Fibroblast of skin of left quadriceps (primary cell): ENCODE measurements around the gene GPRC5B.

Experiments used
- DNase-seq, 2 experiments: peaks; one replicate each; pipeline ENCODE4 v3.0.0-alpha.2; 2013; ENCODE audit warnings: low read depth in 2 of 2

GPRC5B gene

DNA sequence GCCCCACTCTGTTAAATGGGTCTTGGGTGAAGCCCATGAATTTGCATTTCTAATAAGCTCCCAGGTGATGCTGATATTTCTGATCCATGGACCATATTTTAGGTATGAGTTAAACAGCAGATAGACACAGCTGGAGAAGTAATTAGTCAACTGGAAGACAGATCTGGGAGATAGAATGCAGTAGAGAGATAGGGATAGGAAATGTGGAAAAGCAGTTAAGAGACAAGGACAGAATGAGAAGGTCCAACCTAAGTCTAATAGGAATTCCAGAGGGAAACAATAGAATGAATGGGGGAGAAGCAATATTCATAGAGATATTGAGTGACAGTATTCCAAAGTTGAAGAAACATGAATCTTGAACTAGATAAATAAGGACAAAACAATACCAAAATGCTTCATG is 71.7 kb downstream of the GPRC5B start:
- no peak for DNase-seq

DNA sequence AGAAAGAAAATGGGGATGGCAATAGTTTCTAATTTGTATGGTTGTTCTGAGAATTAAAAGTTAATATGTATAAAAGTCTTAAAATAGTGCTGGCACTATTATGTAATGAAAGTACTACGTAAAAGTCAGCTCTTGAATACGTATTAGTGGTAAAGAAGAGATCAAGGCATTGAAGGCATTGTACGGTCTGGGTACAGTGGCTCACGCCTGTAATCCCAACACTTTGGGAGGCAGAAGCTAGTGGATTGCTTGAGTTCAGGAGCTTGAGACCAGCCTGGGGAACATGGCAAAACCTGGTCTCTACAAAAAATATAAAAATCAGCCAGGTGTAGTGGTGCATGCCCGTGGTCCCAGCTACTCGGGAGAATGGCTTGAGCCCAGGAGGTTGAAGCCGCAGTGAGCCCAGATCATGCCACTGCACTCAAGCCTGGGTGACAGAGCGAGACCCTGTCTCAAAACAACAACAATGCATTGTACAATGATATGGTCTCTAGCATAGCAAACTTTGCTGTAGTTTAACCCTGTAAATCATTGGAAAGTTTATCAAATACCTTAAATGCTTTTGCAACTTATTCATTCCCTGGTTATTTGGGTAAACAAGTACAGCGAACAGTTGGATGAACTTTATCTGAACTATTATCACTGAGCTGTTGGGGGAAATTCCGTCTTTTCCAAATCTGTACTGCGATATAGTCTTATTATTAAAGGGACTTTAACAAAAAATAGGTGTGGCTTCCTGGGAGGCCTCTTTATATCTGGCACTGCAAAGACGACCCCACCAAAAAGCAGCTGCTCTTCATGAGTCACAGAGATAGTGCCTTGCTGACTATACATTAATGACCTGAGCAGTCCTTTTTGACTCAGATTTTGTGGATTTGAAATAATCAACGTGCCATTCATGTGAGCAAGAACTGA is 73.6 kb downstream of the GPRC5B start:
- peak; percentile 32 to 37 for DNase-seq

DNA sequence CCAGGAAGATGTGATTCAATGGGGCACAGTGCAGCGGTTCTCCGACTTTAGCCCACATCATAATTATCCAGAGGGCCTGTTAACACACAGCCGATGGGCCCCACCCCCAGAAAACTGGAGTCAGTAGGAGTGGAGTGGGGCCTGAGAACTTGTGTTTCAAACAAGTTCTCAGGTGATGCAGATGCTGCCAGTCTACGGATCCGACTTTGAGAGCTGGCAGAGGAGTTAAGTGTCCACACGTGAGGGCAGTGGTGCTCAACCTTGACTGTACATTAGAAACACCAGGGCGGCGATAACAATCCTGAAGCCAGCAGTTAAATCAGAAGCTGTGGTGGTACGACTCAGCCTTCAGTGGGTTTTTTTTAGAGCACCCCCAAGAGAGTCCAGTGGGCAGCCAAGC is 75.0 kb downstream of the GPRC5B start:
- DNase-seq, result no peak

DNA sequence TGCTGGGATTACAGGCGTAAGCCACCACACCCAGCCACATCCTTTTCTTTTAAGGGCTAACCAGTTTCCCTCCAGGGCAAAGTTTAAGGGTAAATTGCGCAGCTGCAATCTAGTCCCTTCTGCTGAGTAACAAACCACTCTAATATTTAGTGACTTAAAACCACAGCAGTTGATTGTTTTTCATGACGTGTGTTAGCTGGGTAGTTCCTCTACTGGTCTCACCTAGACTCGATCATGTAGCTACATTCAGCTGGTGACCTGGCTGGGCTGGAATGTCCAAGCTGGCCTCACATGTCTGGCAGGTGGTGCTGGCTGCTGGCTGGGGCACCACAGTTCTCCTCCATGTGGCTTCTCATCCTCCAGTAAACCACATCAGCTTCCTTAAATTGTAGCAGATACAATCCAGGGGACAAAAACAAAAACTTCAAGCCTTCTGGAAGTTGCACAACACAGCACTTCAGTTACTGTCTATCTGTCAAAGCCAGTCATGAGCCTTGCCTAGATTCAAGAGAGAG is 75.5 kb downstream of the GPRC5B start:
- no peak for DNase-seq

DNA sequence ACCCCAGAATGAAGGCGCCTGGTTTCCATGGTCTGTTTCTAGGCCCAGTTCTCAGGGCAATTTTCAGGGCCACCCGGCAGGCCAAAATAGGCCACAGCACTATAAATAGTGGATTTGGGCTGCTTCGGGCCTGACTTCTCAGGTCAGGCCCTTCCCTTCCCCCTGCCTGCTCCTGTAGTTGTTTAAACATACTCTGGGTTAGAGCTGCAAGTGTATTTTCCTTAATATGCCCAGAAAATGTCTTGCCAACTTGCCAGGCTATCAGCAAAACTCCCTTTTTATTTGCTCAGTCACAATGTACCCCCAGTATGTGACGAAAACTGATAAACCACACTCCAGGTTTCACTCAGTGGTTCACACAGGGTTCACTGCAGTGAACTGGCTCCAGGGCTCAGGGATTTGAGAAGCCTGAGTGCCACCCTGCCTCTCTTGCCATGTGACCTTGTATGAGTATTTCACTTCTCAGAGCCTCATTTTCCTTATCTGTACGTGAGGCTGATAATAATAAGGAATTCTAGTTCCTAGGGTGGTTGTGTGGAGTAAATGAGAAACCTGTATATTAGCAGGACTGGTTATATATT is 76.5 kb downstream of the GPRC5B start:
- no peak for DNase-seq
